ENCODE measurements around the gene ERCC5. TPM values are rescaled to one million over a fixed set of nuclear protein-coding genes. Genes with fewer than 3 reads are reported as not detected.

ERCC5 gene
- total and polyA plus RNA-seq, 9 of the 15 experiments (the other 6 are each of a cell fraction or from before 2014, with no cell fraction given): 7.4 to 43.1 (median 33.9) TPM

- no peak overlapping the region for H3K9ac ChIP-seq (ENCODE audit: insufficient read depth in 1 of 2, low read depth in 2 of 2, low read length in 2 of 2)
- H3K4me1 ChIP-seq (replicated peaks in 1 of 2; ENCODE audit: control insufficient read depth in 2 of 2, insufficient read depth in 2 of 2, low read length in 2 of 2): no peaks in the 10 kb centered on the region
- intact Hi-C loops (cut with micrococcal nuclease) (no loop called here), in situ Hi-C loops (cut with MboI) (no loop called here)
- H4K20me1 ChIP-seq (replicated peaks; ENCODE audit: control insufficient read depth, insufficient read depth, low read length): no peaks in the 10 kb centered on the region
- H3K9me1 ChIP-seq (ENCODE audit: control insufficient read depth, insufficient read depth, low read length): no peaks in the 10 kb centered on the region
- ChIA-PET POLR2A (no interaction called here), CTCF (ENCODE audit: low intra/inter-chr PET ratio) (no interaction called here)
- H3K4me3 ChIP-seq: no peak overlapping the region
- no peak overlapping the region for H2AFZ ChIP-seq (ENCODE audit: low read depth, low read length)
- ATAC-seq (no peak), FAIRE-seq (no peak), DNase-seq (ENCODE audit: extremely low read depth in 1 of 4, low spot score in 3 of 4) (no peak)
- no peak overlapping the region for H3K4me2 ChIP-seq (ENCODE audit: insufficient read depth, low read length)
- peaks cover 24% of the 10 kb centered on the region; the same call in 1 of the 3 replicates for H3K36me3 ChIP-seq (ENCODE audit: control insufficient read depth, insufficient read depth, low read length)
- H3K9me3 ChIP-seq (replicated peaks; ENCODE audit: control insufficient read depth, insufficient read depth, low read depth, low read length): no peaks in the 10 kb centered on the region
- WGBS (ENCODE audit: insufficient coverage, low coverage, missing lambda C conversion rate): 85% methylated on average over 3 of the region's 5 CpGs
- no peaks in the 10 kb centered on the region for H3K27me3 ChIP-seq (ENCODE audit: control insufficient read depth in 2 of 2, insufficient read depth in 2 of 2, low read length in 2 of 2)
- no peaks in the 10 kb centered on the region for H3K79me2 ChIP-seq (ENCODE audit: control insufficient read depth, insufficient read depth, low read length)
- no peak overlapping the region for H3K27ac ChIP-seq (ENCODE audit: extremely low read depth, low read depth, low read length)
- BruUV-seq (replicated peaks): no TSS peak
- TF ChIP-seq MTA3 (IDR thresholded peaks at IDR 0.05; ENCODE audit: borderline replicate concordance): no peak
- TF ChIP-seq KDM2B (CRISPR knock-in tag; IDR thresholded peaks at IDR 0.05): no peak
- TF ChIP-seq MAFG (tag; conservative IDR thresholded peaks at IDR 0.05): no peak
- no peak for TF ChIP-seq SETDB1 (IDR thresholded peaks at IDR 0.05; ENCODE audit: low read length)
- TF ChIP-seq SMAD2 (IDR thresholded peaks at IDR 0.05; ENCODE audit: low read depth, low read length): no peak
- no peak for TF ChIP-seq U2AF1 (optimal IDR thresholded peaks at IDR 0.05; ENCODE audit: low read depth, low read length)
- no peak for TF ChIP-seq RREB1 (CRISPR knock-in tag; IDR thresholded peaks at IDR 0.05)
- TF ChIP-seq ARID4B (CRISPR knock-in tag; IDR thresholded peaks at IDR 0.05): no peak
- no peak for TF ChIP-seq CHAMP1 (IDR thresholded peaks at IDR 0.05)
- no peak for TF ChIP-seq SNAPC5 (CRISPR knock-in tag; IDR thresholded peaks at IDR 0.05)
These were observed 6.4 kb upstream of the ERCC5 start for GRCh38 chr13:102839462-102839861.

Measured in K562 (cell line).